BJ (cell line): Measurements from ENCODE around the gene ATG7. TPM values are rescaled to one million over a fixed set of nuclear protein-coding genes. Genes with fewer than 3 reads are reported as not detected.

Experiments
- CTCF ChIA-PET: fragments of 350-600 bp; formaldehyde crosslinking; extraction: SDS; loops from one replicate; lab custom pipeline; 2021; ENCODE audit warnings: antibody characterized with exemption, inconsistent platforms; lab: Yijun Ruan, JAX
- POLR2A ChIA-PET: fragments of 300-600 bp; sonication (Branson Sonifier 250); formaldehyde crosslinking; extraction: SDS; loops from one replicate; lab custom pipeline; 2021; ENCODE audit warnings: antibody characterized with exemption; lab: Charles Lee
- DNase-seq: peaks from one replicate; pipeline ENCODE4 v3.0.0-alpha.2; 2011; ENCODE audit warnings: low read depth
- H3K27me3 ChIP-seq: 2 replicates; pipeline ENCODE4 v1.6.0; 2011; ENCODE audit warnings: low read length; ENCODE audit not compliant: control insufficient read depth, insufficient read depth
- H3K36me3 ChIP-seq: 2 replicates; pipeline ENCODE4 v1.5.1; 2011; ENCODE audit warnings: low read length; ENCODE audit not compliant: control insufficient read depth, insufficient read depth
- H3K4me3 ChIP-seq: 2 replicates; pipeline ENCODE4 v1.5.1; 2011; ENCODE audit warnings: low read depth, mild to moderate bottlenecking, control low read depth, low read length
- CTCF ChIP-seq: IDR thresholded peaks from 2 replicates; pipeline ENCODE4 v1.5.1; 2011; ENCODE audit warnings: low read depth, mild to moderate bottlenecking, control low read depth, inconsistent platforms, low read length, moderate library complexity; ENCODE audit not compliant: insufficient read depth
- polyA plus RNA-seq: library from polyadenylated mRNA; depleted of rRNA; stranded (reverse); fragments of >200 nt; gene quantifications from 2 replicates; pipeline ENCODE4 v1.2.3, GENCODE V29; 2011

Gene ATG7
- polyA plus RNA-seq, 1 experiment: 26.2 TPM

GRCh38 chr3:11379824-11380701 is 107.9 kb downstream of the ATG7 start:
- POLR2A ChIA-PET: no interaction called here
- no peaks in the 10 kb centered on the region for H3K36me3 ChIP-seq
- no peak for DNase-seq
- H3K27me3 ChIP-seq: no peaks in the 10 kb centered on the region
- H3K4me3 ChIP-seq: no peak overlapping the region
- no peak for TF ChIP-seq CTCF
- CTCF ChIA-PET: interaction anchor here (0.7 to 4.0 kb wide), 34 partner anchors 8 to 466 kb away, joined by 3 to 81 read pairs (median 5); partner anchors contain the start of genes TAMM41 and VGLL4

- H3K27me3 ChIP-seq: no peaks in the 10 kb centered on the region
- H3K36me3 ChIP-seq: no peaks in the 10 kb centered on the region
- no peak for TF ChIP-seq CTCF
- DNase-seq: no peak
- ChIA-PET POLR2A (no interaction called here), CTCF (interaction anchor here (0.7 to 4.0 kb wide), 6 partner anchors 11 to 455 kb away, joined by 3 to 26 read pairs (median 12); no protein-coding TSS in a partner anchor)
- no peak overlapping the region for H3K4me3 ChIP-seq
These were observed 108.9 kb downstream of the ATG7 start for GRCh38 chr3:11381141-11381540.

- H3K27me3 ChIP-seq: no peaks in the 10 kb centered on the region
- no peak for TF ChIP-seq CTCF
- H3K4me3 ChIP-seq: no peak overlapping the region
- ChIA-PET POLR2A (no interaction called here), CTCF (interaction anchor here (0.7 to 3.1 kb wide), 3 partner anchors 423 to 445 kb away, joined by 3 to 23 read pairs (median 4); no protein-coding TSS in a partner anchor)
- no peak for DNase-seq
- no peaks in the 10 kb centered on the region for H3K36me3 ChIP-seq
These were observed 109.4 kb downstream of the ATG7 start for GRCh38 chr3:11381563-11381962.

GRCh38 chr3:11382146-11382745 is 110.0 kb downstream of the ATG7 start:
- ChIA-PET POLR2A (no interaction called here), CTCF (interaction anchor here (0.8 kb wide), 1 partner anchor 213 kb away, joined by 3 read pairs; no protein-coding TSS in a partner anchor)
- no peak overlapping the region for H3K4me3 ChIP-seq
- no peaks in the 10 kb centered on the region for H3K27me3 ChIP-seq
- no peak for DNase-seq
- no peaks in the 10 kb centered on the region for H3K36me3 ChIP-seq
- TF ChIP-seq CTCF: no peak

GRCh38 chr3:11384074-11384473 is 111.9 kb downstream of the ATG7 start:
- ChIA-PET CTCF (interaction anchor here (0.9 kb wide), 1 partner anchor 267 kb away, joined by 3 read pairs; no protein-coding TSS in a partner anchor), POLR2A (no interaction called here)
- Histone ChIP-seq H3K27me3 (no peaks in the 10 kb centered on the region), H3K4me3 (no peak overlapping the region), H3K36me3 (no peaks in the 10 kb centered on the region; the same call in 1 of the 2 replicates)
- DNase-seq: no peak
- no peak for TF ChIP-seq CTCF
